Brain microvascular endothelial cell (primary cell): Measurements from ENCODE around the gene GNGT1.

Source experiments
- DNase-seq: peaks from one replicate; pipeline ENCODE4 v3.0.0-alpha.2; 2020
- H3K27ac ChIP-seq: fragments of 250-450 bp; sonication (Bioruptor Pico); 2 replicates; pipeline ENCODE4 v1.5.1; 2020; ENCODE audit warnings: mild to moderate bottlenecking, moderate library complexity
- H3K27me3 ChIP-seq: fragments of 250-450 bp; sonication (Bioruptor Pico); replicated peaks from 2 replicates; pipeline ENCODE4 v1.5.1; 2020; ENCODE audit warnings: mild to moderate bottlenecking
- H3K36me3 ChIP-seq: fragments of 250-450 bp; sonication (Bioruptor Pico); replicated peaks from 2 replicates; pipeline ENCODE4 v1.5.1; 2020; ENCODE audit warnings: mild to moderate bottlenecking
- H3K4me3 ChIP-seq: 2 replicates; pipeline ENCODE4 v1.5.1; 2011; ENCODE audit warnings: low read depth, mild to moderate bottlenecking, control low read depth, low read length, moderate library complexity
- CTCF ChIP-seq: IDR thresholded peaks from 2 replicates; pipeline ENCODE4 v1.5.1; 2011; ENCODE audit warnings: low read depth, mild to moderate bottlenecking, moderate library complexity, low read length, control low read depth, inconsistent platforms; ENCODE audit errors: missing control alignments
- in situ Hi-C: cut with HindIII; loops from 2 replicates; pipeline ENCODE4 v1.10.0; 2017; ENCODE audit warnings: low sequenced_read_pairs, low pct_ligation_motif_present

GNGT1 gene

GRCh38 chr7:93906267-93906666 is at the start of gene GNGT1:
Gene GNGT1 (plus strand): TSS chr7:93906567. CDS start chr7:93906747, 180 bp downstream.
- DNase-seq, result no peak
- no peak within 1 kb of the TSS for H3K4me3 ChIP-seq
- H3K36me3 ChIP-seq, result no peaks in the 10 kb centered on the region
- H3K27ac ChIP-seq, result no peak within 1 kb of the TSS
- in situ Hi-C loops, result no loop called here
- H3K27me3 ChIP-seq, result no peaks in the 10 kb centered on the region
- no peak for TF ChIP-seq CTCF

GRCh38 chr7:93858857-93859256 is 47.5 kb upstream of the GNGT1 start:
- in situ Hi-C loops, result no loop called here

GRCh38 chr7:93860261-93860660 is 46.1 kb upstream of the GNGT1 start:
- DNase-seq, result no peak
- in situ Hi-C loops, result no loop called here
- TF ChIP-seq CTCF, result no peak
- Histone ChIP-seq H3K27ac (no peak overlapping the region), H3K4me3 (no peak overlapping the region), H3K27me3 (no peaks in the 10 kb centered on the region), H3K36me3 (no peaks in the 10 kb centered on the region)

More at GRCh38 chr7:93858857-93859256, 47.5 kb upstream of the GNGT1 start:
- no peak for DNase-seq
- no peak for TF ChIP-seq CTCF
- Histone ChIP-seq H3K27me3 (no peaks in the 10 kb centered on the region), H3K36me3 (no peaks in the 10 kb centered on the region), H3K4me3 (no peak overlapping the region), H3K27ac (no peak overlapping the region)

- DNase-seq, result no peak
- H3K27ac ChIP-seq, result no peak overlapping the region
- no peak for TF ChIP-seq CTCF
- in situ Hi-C loops, result no loop called here
- no peaks in the 10 kb centered on the region for H3K36me3 ChIP-seq
- no peaks in the 10 kb centered on the region for H3K27me3 ChIP-seq
- no peak overlapping the region for H3K4me3 ChIP-seq
These were observed 44.9 kb upstream of the GNGT1 start for GRCh38 chr7:93861325-93861949.

- in situ Hi-C loops, result no loop called here
- no peak for TF ChIP-seq CTCF
- no peak overlapping the region for H3K27ac ChIP-seq
These were observed 43.7 kb upstream of the GNGT1 start for GRCh38 chr7:93862651-93863050.

GRCh38 chr7:93866886-93867285 is 39.5 kb upstream of the GNGT1 start:
- Histone ChIP-seq H3K4me3 (no peak overlapping the region), H3K36me3 (no peaks in the 10 kb centered on the region), H3K27ac (no peak overlapping the region), H3K27me3 (no peaks in the 10 kb centered on the region)
- in situ Hi-C loops, result no loop called here
- TF ChIP-seq CTCF, result no peak
- DNase-seq, result no peak

More at GRCh38 chr7:93862651-93863050, 43.7 kb upstream of the GNGT1 start:
- Histone ChIP-seq H3K36me3 (no peaks in the 10 kb centered on the region), H3K27me3 (no peaks in the 10 kb centered on the region), H3K4me3 (no peak overlapping the region)
- DNase-seq, result no peak
